Measurements from ENCODE around the gene ADAR.

GRCh38 chr1:154536570-154536969 lies 71.4 kb downstream of the ADAR start:
- TF ChIP-seq CTCF (conservative IDR thresholded peaks at IDR 0.05; ENCODE audit: low read depth, low read length) (no peak), POLR2A (IDR thresholded peaks at IDR 0.05; ENCODE audit: low read depth, low read length) (no peak)
